Activated naive CD4-positive, alpha-beta T cell treated with anti-CD3 and anti-CD28 coated beads, Interleukin-2, amount 50 U/mL, for 72 hours (primary cell): ENCODE measurements around the gene TIMM17A. TPM values are rescaled to one million over a fixed set of nuclear protein-coding genes. Genes with fewer than 3 reads are reported as not detected.

Source experiments
- ATAC-seq, 2 donors: fragments of 150-1000 bp; cut with Tn5 transposase; 2 replicates each; pipeline ENCODE4 v1.10.0; 2021; ENCODE audit warnings: mild to moderate bottlenecking in 2 of 2, moderate library complexity in 2 of 2
- DNase-seq, 2 donors: peaks; one replicate each; pipeline ENCODE4 v3.0.0; 2021 to 2022; ENCODE audit warnings: low spot score in 2 of 2
- H3K27ac Mint-ChIP-seq, 2 donors: one replicate each; pipeline ENCODE4 v1.8.0; 2022; ENCODE audit warnings: mild to moderate bottlenecking in 2 of 2, mixed read lengths in 2 of 2
- H3K36me3 Mint-ChIP-seq, 2 donors: one replicate each; pipeline ENCODE4 v1.8.0; 2022; ENCODE audit warnings: mixed read lengths in 2 of 2
- H3K9me3 Mint-ChIP-seq, 2 donors: one replicate each; pipeline ENCODE4 v1.8.0; 2022; ENCODE audit warnings: mixed read lengths in 2 of 2
- total RNA-seq, 2 donors: library from RNA; stranded (reverse); gene quantifications; one replicate each; pipeline ENCODE4 v1.2.3, GENCODE V29; 2022

The TIMM17A gene
- total RNA-seq, 2 donors from 2014 or later: 64.3 to 89.0 TPM

- ATAC-seq: peak; percentile 82 to 89
- peak in 1 of 2 donors; percentile 24 for DNase-seq
- Mint-ChIP-seq H3K36me3 (peaks cover 11 to 12% of the 10 kb centered on the region in 2 donors), H3K9me3 (no peaks in the 10 kb centered on the region), H3K27ac (no peak overlapping the region)
Measured at GRCh38 chr1:201999625-202000238, 44.4 kb downstream of the TIMM17A start.

- Mint-ChIP-seq H3K9me3 (no peaks in the 10 kb centered on the region), H3K27ac (no peak overlapping the region), H3K36me3 (peaks cover 11 to 12% of the 10 kb centered on the region in 2 donors)
- DNase-seq (no peak), ATAC-seq (no peak)
Measured at GRCh38 chr1:202002507-202002906, 47.2 kb downstream of the TIMM17A start.

DNA sequence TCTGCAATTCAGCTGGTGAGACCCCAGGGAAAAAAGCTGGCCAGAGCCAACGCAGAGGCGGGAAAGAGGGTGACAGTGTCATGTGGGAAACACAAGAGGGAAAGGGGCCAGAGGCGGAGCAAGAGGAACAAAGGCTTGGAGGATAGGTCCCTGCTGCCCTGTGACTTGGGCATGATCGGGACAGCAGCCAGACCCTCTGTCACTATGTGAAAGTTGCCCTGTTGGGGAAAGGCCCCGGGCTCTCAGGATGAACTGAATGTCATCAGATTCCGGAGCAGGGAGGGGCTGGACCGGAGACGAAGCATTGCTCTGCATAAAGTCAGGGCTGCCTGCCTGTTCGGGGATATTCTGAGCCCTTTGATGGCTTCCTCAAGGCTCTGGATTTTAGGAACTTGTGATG lies 49.4 kb downstream of the TIMM17A start:
- Mint-ChIP-seq H3K36me3 (peaks cover 10 to 12% of the 10 kb centered on the region in 2 donors), H3K9me3 (no peaks in the 10 kb centered on the region), H3K27ac (peak overlapping the region in 1 of 2 donors; percentile 9)
- no peak for ATAC-seq
- DNase-seq: no peak

- Mint-ChIP-seq H3K9me3 (no peaks in the 10 kb centered on the region), H3K27ac (no peak overlapping the region), H3K36me3 (peaks cover 5% of the 10 kb centered on the region in 2 donors)
- ATAC-seq: no peak
- no peak for DNase-seq
Measured at GRCh38 chr1:202005958-202006357, 50.7 kb downstream of the TIMM17A start.

GRCh38 chr1:202007304-202007703 lies 52.0 kb downstream of the TIMM17A start:
- DNase-seq (no peak), ATAC-seq (no peak)
- H3K36me3 Mint-ChIP-seq: peaks cover 5% of the 10 kb centered on the region in 2 donors
- peak overlapping the region in 1 of 2 donors; percentile 77 for H3K27ac Mint-ChIP-seq
- no peaks in the 10 kb centered on the region for H3K9me3 Mint-ChIP-seq

DNA sequence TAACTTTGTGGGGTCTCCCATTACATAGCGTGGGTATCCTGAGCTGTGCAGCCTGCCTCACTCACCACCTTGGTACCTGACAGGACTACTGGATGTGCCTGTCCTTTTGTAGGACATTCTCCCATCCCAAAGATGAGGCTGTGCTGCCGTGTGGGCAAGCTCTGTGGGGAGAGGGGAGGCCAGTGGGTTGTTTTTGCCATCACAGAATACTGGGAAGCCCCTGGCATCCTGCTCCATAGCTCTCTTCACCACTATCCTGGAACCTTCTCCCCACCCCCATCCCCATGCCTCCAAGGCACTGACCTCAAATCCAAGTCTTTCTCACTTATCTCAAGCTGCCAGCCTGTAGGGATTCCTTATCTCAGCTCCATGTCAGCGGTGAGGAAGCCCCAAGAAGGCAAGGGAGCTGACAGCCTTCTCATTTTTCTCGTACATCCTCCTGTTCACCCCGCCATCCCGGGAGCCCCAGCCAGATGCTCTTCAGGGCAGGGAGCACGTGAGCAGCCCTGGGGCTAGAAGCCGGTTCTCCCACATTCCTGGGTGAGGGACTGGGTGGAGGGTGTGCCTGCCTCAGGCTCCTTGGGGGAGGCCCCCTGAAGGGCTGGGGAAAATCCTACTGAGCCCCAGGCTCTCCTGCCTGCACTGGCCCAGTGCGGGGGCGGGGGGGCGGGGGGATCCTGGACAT lies 52.6 kb downstream of the TIMM17A start:
- Mint-ChIP-seq H3K36me3 (peaks cover 0 to 5% of the 10 kb centered on the region in 2 donors), H3K9me3 (no peaks in the 10 kb centered on the region), H3K27ac (no peak overlapping the region)
- DNase-seq (no peak), ATAC-seq (no peak)

- ATAC-seq (peak; percentile 73), DNase-seq (peak in 1 of 2 donors; percentile 72)
- Mint-ChIP-seq H3K36me3 (peaks cover 0 to 2% of the 10 kb centered on the region in 2 donors), H3K27ac (no peak overlapping the region), H3K9me3 (no peaks in the 10 kb centered on the region)
Measured at GRCh38 chr1:202009326-202010179, 54.2 kb downstream of the TIMM17A start.

GRCh38 chr1:202010180-202011015 lies 55.1 kb downstream of the TIMM17A start, which contains the start of gene ELF3:
Gene ELF3 (plus strand): TSS chr1:202010587. CDS start chr1:202011137, 550 bp downstream.
- Mint-ChIP-seq H3K27ac (peak within 1 kb of the TSS in 1 of 2 donors; percentile 24), H3K36me3 (no peaks in the 10 kb centered on the region), H3K9me3 (no peaks in the 10 kb centered on the region)
- DNase-seq (no peak), ATAC-seq (peak in 1 of 2 donors; percentile 65)

DNA sequence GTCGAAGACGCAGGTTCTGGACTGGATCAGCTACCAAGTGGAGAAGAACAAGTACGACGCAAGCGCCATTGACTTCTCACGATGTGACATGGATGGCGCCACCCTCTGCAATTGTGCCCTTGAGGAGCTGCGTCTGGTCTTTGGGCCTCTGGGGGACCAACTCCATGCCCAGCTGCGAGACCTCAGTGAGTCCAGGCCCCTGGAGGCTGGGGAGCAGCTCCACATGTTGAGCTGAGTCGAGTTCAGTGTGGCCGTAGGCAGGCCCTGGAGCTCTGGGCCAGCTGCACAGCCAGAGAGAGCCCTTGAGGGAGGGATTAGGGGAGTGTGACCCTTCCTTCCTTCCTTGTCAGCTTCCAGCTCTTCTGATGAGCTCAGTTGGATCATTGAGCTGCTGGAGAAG lies 56.7 kb downstream of the TIMM17A start:
- H3K36me3 Mint-ChIP-seq: no peaks in the 10 kb centered on the region
- no peak overlapping the region for H3K27ac Mint-ChIP-seq
- no peaks in the 10 kb centered on the region for H3K9me3 Mint-ChIP-seq
- ATAC-seq (no peak), DNase-seq (no peak)

DNA sequence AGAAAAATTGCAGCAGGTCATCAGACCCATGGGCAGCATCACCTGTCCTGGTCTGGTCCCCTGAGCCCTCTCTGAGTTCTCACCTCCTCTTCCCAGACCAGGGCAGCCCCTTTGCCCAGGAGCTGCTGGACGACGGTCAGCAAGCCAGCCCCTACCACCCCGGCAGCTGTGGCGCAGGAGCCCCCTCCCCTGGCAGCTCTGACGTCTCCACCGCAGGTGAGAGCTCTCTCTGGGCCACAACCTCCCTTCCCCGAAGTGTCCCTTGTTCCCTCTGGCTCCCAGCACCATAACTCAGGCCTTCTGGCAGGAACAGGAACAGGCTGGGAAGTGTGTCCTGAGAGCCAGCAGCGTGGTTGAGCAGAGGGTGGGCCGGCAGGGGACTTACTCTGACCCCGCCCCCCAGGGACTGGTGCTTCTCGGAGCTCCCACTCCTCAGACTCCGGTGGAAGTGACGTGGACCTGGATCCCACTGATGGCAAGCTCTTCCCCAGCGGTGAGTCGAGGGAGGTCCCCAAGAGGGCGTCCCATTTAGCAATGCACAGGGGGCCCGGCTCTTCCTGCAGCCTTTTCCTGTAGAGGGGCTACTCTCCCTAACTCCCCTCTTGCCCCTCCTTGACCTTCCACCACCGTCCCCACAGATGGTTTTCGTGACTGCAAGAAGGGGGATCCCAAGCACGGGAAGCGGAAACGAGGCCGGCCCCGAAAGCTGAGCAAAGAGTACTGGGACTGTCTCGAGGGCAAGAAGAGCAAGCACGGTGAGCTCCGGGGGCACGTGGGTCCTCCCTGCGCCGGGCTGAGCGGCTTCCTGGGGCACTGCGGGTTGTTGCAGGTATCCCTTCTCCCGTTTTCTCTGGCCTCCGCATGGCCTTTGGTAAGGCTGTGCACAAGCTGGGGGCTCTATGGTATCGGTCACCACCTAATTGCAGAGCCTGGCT lies 57.5 kb downstream of the TIMM17A start:
- no peak for DNase-seq
- H3K36me3 Mint-ChIP-seq: no peaks in the 10 kb centered on the region
- H3K9me3 Mint-ChIP-seq: no peaks in the 10 kb centered on the region
- no peak for ATAC-seq
- no peak overlapping the region for H3K27ac Mint-ChIP-seq

DNA sequence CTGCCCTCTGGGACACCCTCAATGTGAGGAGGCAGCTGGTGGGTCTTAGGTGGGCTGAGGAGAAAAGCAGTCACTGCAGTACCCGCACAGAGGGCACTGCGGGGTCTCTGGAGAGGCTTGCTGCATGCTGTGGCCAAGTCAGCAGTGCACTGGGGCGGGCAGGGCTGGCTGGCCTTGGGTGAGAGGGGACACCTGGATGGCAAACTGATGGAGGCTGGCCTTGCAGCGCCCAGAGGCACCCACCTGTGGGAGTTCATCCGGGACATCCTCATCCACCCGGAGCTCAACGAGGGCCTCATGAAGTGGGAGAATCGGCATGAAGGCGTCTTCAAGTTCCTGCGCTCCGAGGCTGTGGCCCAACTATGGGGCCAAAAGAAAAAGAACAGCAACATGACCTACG lies 58.3 kb downstream of the TIMM17A start:
- DNase-seq (no peak), ATAC-seq (no peak)
- Mint-ChIP-seq H3K9me3 (no peaks in the 10 kb centered on the region), H3K36me3 (no peaks in the 10 kb centered on the region), H3K27ac (peak overlapping the region in 1 of 2 donors; percentile 44)

DNA sequence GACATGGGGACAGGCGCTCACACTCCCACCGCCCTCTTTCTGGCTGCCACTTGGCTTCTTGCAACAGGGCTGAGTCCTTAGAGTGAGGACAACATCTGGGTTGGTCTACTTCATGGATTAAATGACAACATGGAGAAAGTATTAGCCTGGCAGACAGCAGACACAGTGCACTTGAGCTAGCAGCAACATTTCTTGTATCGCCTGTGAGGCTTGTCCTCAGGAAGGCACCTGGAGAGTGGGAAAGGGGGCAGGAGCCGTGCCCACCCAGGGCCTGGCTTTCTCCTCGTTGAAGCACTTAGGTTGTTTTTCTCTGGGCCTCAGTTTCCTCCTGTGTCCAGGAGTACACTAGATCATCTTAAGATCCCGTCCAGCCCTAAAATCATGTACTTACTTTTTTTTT lies 58.8 kb downstream of the TIMM17A start:
- H3K27ac Mint-ChIP-seq: no peak overlapping the region
- no peaks in the 10 kb centered on the region for H3K36me3 Mint-ChIP-seq
- no peak for DNase-seq
- no peaks in the 10 kb centered on the region for H3K9me3 Mint-ChIP-seq
- ATAC-seq: no peak

DNA sequence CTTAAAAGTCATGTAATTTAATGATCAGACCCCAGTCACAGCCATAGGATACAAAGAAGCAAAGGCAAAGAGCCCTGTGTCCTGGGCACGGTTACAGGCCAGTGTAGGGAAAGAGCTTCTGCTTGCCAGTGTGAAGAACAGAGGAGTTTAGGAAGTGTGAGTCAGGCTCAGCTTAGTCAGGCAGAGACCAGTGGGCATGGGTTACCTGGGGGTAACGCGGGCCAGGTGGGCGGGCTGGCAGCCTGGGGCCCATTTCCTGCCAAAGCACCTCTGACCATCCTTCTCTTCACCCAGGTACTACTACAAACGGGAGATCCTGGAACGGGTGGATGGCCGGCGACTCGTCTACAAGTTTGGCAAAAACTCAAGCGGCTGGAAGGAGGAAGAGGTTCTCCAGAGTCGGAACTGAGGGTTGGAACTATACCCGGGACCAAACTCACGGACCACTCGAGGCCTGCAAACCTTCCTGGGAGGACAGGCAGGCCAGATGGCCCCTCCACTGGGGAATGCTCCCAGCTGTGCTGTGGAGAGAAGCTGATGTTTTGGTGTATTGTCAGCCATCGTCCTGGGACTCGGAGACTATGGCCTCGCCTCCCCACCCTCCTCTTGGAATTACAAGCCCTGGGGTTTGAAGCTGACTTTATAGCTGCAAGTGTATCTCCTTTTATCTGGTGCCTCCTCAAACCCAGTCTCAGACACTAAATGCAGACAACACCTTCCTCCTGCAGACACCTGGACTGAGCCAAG lies 59.8 kb downstream of the TIMM17A start:
- no peaks in the 10 kb centered on the region for H3K9me3 Mint-ChIP-seq
- no peak for ATAC-seq
- DNase-seq: no peak
- no peak overlapping the region for H3K27ac Mint-ChIP-seq
- no peaks in the 10 kb centered on the region for H3K36me3 Mint-ChIP-seq

- no peak for DNase-seq
- H3K27ac Mint-ChIP-seq: no peak overlapping the region
- ATAC-seq: no peak
- no peaks in the 10 kb centered on the region for H3K36me3 Mint-ChIP-seq
- no peaks in the 10 kb centered on the region for H3K9me3 Mint-ChIP-seq
Measured at GRCh38 chr1:202015662-202015937, 60.3 kb downstream of the TIMM17A start.
